ENCODE results near the gene ADAR. TPM values are rescaled to one million over a fixed set of nuclear protein-coding genes. Genes with fewer than 3 reads are reported as not detected.

The ADAR gene
- total RNA-seq, 1 donor from 2014 or later = 65.3 TPM

GRCh38 chr1:154626456-154627256, 18.7 kb upstream of the ADAR start:
- DNase-seq (ENCODE audit: low spot score in 2 of 2) = no peak
- Histone ChIP-seq H3K36me3 (no peaks in the 10 kb centered on the region), H3K27ac (peak overlapping the region; percentile 95 to 97), H3K4me1 (peaks cover 0 to 9% of the 10 kb centered on the region in 2 donors), H3K9me3 (no peaks in the 10 kb centered on the region), H3K27me3 (no peaks in the 10 kb centered on the region), H3K4me3 (peak overlapping the region; percentile 85 to 98)
- intact Hi-C loops (cut with DNase I) = loop anchor here (1.0 to 5.0 kb wide), 2 partner anchors 18 to 311 kb away; partner anchors contain the start of genes ADAR and PMVK
- TF ChIP-seq CTCF (IDR thresholded peaks at IDR 0.05) = no peak

- H3K4me3 ChIP-seq = no peak overlapping the region
- H3K4me1 ChIP-seq = peaks cover 0 to 9% of the 10 kb centered on the region in 2 donors
- intact Hi-C loops (cut with DNase I) = loop anchor here (5.0 kb wide), 1 partner anchor 312 kb away; the partner anchor contains the start of gene PMVK
- H3K36me3 ChIP-seq = no peaks in the 10 kb centered on the region
- no peaks in the 10 kb centered on the region for H3K9me3 ChIP-seq
- TF ChIP-seq CTCF (IDR thresholded peaks at IDR 0.05) = no peak
- no peak for DNase-seq (ENCODE audit: low spot score in 2 of 2)
- no peaks in the 10 kb centered on the region for H3K27me3 ChIP-seq
- no peak overlapping the region for H3K27ac ChIP-seq
Measured at GRCh38 chr1:154624746-154625643, 17.0 kb upstream of the ADAR start.

- intact Hi-C loops (cut with DNase I) = no loop called here
- TF ChIP-seq CTCF (IDR thresholded peaks at IDR 0.05) = no peak
- Histone ChIP-seq H3K27ac (no peak overlapping the region), H3K9me3 (no peaks in the 10 kb centered on the region), H3K4me1 (peaks cover 0 to 9% of the 10 kb centered on the region in 2 donors), H3K36me3 (no peaks in the 10 kb centered on the region), H3K4me3 (no peak overlapping the region), H3K27me3 (no peaks in the 10 kb centered on the region)
- DNase-seq (ENCODE audit: low spot score in 2 of 2) = no peak
Measured at GRCh38 chr1:154623358-154623757, 15.4 kb upstream of the ADAR start.

- Histone ChIP-seq H3K36me3 (no peaks in the 10 kb centered on the region), H3K9me3 (no peaks in the 10 kb centered on the region), H3K4me3 (no peak overlapping the region), H3K27ac (no peak overlapping the region), H3K4me1 (peaks cover 0 to 7% of the 10 kb centered on the region in 2 donors), H3K27me3 (no peaks in the 10 kb centered on the region)
- DNase-seq (ENCODE audit: low spot score in 2 of 2) = no peak
- intact Hi-C loops (cut with DNase I) = no loop called here
- TF ChIP-seq CTCF (IDR thresholded peaks at IDR 0.05) = no peak
Measured at GRCh38 chr1:154622503-154623039, 14.6 kb upstream of the ADAR start.

GRCh38 chr1:154621875-154622274, 13.9 kb upstream of the ADAR start:
- no peak overlapping the region for H3K4me3 ChIP-seq
- DNase-seq (ENCODE audit: low spot score in 2 of 2) = no peak
- no peaks in the 10 kb centered on the region for H3K36me3 ChIP-seq
- peaks cover 0 to 7% of the 10 kb centered on the region in 2 donors for H3K4me1 ChIP-seq
- H3K9me3 ChIP-seq = no peaks in the 10 kb centered on the region
- no peaks in the 10 kb centered on the region for H3K27me3 ChIP-seq
- intact Hi-C loops (cut with DNase I) = no loop called here
- no peak overlapping the region for H3K27ac ChIP-seq
- no peak for TF ChIP-seq CTCF (IDR thresholded peaks at IDR 0.05)
